ENCODE results near the gene TNS3. TPM values are rescaled to one million over a fixed set of nuclear protein-coding genes. Genes with fewer than 3 reads are reported as not detected.
A peak's percentile ranks its signal among the peaks of the same experiment; 100 is the strongest.

The TNS3 gene
- total and polyA plus RNA-seq, 2 of the 13 experiments (the other 11 are each of a cell fraction or from before 2014, with no cell fraction given), result 52.9 to 55.7 TPM

DNA sequence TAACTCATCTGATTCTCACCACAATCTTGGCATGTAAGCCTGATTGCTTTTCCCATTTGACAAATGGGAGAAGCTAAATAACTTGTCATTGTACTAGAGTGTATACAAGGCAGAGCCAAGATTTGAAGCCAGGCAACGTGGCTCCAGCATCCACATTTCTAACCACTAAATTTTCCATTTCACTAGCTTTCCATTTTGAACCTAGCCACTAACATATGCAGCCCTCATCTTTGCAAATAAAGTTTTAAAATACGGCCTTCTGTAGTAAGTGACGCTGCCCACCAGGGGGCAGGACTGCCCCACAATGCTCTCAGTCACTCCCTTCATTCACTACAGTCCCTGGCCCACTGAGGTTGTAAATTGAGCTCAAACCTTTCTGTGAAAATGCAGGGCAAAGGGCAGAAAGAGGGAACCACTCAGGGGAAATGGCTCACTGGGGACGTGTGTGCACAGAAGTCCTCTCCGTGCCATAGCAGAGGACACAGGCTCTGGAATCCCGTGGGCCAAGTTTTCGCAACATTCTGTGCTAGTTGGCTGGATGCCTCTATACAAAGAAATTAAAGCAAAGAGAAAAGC, 315.7 kb downstream of the TNS3 start (continued):
- no peak for TF ChIP-seq ZFP1 (CRISPR knock-in tag; IDR thresholded peaks at IDR 0.05)
- TF ChIP-seq SUZ12 (IDR thresholded peaks at IDR 0.05; ENCODE audit: low read depth, low read length), result no peak
- 0 out of 2 replicates have a peak, but pooled peaks have one; percentile 36 for TF ChIP-seq KDM2A (CRISPR knock-in tag; IDR thresholded peaks at IDR 0.05; ENCODE audit: borderline replicate concordance, low read depth)
- TF ChIP-seq, protein P1, sequence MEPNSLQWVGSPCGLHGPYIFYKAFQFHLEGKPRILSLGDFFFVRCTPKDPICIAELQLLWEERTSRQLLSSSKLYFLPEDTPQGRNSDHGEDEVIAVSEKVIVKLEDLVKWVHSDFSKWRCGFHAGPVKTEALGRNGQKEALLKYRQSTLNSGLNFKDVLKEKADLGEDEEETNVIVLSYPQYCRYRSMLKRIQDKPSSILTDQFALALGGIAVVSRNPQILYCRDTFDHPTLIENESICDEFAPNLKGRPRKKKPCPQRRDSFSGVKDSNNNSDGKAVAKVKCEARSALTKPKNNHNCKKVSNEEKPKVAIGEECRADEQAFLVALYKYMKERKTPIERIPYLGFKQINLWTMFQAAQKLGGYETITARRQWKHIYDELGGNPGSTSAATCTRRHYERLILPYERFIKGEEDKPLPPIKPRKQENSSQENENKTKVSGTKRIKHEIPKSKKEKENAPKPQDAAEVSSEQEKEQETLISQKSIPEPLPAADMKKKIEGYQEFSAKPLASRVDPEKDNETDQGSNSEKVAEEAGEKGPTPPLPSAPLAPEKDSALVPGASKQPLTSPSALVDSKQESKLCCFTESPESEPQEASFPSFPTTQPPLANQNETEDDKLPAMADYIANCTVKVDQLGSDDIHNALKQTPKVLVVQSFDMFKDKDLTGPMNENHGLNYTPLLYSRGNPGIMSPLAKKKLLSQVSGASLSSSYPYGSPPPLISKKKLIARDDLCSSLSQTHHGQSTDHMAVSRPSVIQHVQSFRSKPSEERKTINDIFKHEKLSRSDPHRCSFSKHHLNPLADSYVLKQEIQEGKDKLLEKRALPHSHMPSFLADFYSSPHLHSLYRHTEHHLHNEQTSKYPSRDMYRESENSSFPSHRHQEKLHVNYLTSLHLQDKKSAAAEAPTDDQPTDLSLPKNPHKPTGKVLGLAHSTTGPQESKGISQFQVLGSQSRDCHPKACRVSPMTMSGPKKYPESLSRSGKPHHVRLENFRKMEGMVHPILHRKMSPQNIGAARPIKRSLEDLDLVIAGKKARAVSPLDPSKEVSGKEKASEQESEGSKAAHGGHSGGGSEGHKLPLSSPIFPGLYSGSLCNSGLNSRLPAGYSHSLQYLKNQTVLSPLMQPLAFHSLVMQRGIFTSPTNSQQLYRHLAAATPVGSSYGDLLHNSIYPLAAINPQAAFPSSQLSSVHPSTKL (CRISPR knock-in tag; IDR thresholded peaks at IDR 0.05), result peak; percentile 37
- no peak for TF ChIP-seq RFXAP (CRISPR knock-in tag; IDR thresholded peaks at IDR 0.05; ENCODE audit: borderline replicate concordance)
- 0 out of 2 replicates have a peak, but pooled peaks have one; percentile 13 for TF ChIP-seq YEATS2 (CRISPR knock-in tag; IDR thresholded peaks at IDR 0.05; ENCODE audit: borderline replicate concordance)
- TF ChIP-seq, protein P2, sequence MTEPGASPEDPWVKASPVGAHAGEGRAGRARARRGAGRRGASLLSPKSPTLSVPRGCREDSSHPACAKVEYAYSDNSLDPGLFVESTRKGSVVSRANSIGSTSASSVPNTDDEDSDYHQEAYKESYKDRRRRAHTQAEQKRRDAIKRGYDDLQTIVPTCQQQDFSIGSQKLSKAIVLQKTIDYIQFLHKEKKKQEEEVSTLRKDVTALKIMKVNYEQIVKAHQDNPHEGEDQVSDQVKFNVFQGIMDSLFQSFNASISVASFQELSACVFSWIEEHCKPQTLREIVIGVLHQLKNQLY (CRISPR knock-in tag; IDR thresholded peaks at IDR 0.05), result no peak
- TF ChIP-seq, protein P3, sequence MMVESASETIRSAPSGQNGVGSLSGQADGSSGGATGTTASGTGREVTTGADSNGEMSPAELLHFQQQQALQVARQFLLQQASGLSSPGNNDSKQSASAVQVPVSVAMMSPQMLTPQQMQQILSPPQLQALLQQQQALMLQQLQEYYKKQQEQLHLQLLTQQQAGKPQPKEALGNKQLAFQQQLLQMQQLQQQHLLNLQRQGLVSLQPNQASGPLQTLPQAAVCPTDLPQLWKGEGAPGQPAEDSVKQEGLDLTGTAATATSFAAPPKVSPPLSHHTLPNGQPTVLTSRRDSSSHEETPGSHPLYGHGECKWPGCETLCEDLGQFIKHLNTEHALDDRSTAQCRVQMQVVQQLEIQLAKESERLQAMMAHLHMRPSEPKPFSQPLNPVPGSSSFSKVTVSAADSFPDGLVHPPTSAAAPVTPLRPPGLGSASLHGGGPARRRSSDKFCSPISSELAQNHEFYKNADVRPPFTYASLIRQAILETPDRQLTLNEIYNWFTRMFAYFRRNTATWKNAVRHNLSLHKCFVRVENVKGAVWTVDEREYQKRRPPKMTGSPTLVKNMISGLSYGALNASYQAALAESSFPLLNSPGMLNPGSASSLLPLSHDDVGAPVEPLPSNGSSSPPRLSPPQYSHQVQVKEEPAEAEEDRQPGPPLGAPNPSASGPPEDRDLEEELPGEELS (CRISPR knock-in tag; IDR thresholded peaks at IDR 0.05), result 0 out of 2 replicates have a peak, but pooled peaks have one; percentile 11
- TF ChIP-seq, protein P4, sequence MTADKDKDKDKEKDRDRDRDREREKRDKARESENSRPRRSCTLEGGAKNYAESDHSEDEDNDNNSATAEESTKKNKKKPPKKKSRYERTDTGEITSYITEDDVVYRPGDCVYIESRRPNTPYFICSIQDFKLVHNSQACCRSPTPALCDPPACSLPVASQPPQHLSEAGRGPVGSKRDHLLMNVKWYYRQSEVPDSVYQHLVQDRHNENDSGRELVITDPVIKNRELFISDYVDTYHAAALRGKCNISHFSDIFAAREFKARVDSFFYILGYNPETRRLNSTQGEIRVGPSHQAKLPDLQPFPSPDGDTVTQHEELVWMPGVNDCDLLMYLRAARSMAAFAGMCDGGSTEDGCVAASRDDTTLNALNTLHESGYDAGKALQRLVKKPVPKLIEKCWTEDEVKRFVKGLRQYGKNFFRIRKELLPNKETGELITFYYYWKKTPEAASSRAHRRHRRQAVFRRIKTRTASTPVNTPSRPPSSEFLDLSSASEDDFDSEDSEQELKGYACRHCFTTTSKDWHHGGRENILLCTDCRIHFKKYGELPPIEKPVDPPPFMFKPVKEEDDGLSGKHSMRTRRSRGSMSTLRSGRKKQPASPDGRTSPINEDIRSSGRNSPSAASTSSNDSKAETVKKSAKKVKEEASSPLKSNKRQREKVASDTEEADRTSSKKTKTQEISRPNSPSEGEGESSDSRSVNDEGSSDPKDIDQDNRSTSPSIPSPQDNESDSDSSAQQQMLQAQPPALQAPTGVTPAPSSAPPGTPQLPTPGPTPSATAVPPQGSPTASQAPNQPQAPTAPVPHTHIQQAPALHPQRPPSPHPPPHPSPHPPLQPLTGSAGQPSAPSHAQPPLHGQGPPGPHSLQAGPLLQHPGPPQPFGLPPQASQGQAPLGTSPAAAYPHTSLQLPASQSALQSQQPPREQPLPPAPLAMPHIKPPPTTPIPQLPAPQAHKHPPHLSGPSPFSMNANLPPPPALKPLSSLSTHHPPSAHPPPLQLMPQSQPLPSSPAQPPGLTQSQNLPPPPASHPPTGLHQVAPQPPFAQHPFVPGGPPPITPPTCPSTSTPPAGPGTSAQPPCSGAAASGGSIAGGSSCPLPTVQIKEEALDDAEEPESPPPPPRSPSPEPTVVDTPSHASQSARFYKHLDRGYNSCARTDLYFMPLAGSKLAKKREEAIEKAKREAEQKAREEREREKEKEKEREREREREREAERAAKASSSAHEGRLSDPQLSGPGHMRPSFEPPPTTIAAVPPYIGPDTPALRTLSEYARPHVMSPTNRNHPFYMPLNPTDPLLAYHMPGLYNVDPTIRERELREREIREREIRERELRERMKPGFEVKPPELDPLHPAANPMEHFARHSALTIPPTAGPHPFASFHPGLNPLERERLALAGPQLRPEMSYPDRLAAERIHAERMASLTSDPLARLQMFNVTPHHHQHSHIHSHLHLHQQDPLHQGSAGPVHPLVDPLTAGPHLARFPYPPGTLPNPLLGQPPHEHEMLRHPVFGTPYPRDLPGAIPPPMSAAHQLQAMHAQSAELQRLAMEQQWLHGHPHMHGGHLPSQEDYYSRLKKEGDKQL (CRISPR knock-in tag; IDR thresholded peaks at IDR 0.05; ENCODE audit: low read depth), result no peak
- TF ChIP-seq CCDC6 (CRISPR knock-in tag; IDR thresholded peaks at IDR 0.05), result peak; percentile 57; the same call in 1 of the 2 replicates
- TF ChIP-seq, protein P5, sequence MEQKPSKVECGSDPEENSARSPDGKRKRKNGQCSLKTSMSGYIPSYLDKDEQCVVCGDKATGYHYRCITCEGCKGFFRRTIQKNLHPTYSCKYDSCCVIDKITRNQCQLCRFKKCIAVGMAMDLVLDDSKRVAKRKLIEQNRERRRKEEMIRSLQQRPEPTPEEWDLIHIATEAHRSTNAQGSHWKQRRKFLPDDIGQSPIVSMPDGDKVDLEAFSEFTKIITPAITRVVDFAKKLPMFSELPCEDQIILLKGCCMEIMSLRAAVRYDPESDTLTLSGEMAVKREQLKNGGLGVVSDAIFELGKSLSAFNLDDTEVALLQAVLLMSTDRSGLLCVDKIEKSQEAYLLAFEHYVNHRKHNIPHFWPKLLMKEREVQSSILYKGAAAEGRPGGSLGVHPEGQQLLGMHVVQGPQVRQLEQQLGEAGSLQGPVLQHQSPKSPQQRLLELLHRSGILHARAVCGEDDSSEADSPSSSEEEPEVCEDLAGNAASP (CRISPR knock-in tag; IDR thresholded peaks at IDR 0.05; ENCODE audit: borderline replicate concordance), result peak; percentile 40; the same call in 1 of the 2 replicates
- 0 out of 2 replicates have a peak, but pooled peaks have one; percentile 26 for TF ChIP-seq NFKBIZ (CRISPR knock-in tag; IDR thresholded peaks at IDR 0.05)
- TF ChIP-seq, protein P6, sequence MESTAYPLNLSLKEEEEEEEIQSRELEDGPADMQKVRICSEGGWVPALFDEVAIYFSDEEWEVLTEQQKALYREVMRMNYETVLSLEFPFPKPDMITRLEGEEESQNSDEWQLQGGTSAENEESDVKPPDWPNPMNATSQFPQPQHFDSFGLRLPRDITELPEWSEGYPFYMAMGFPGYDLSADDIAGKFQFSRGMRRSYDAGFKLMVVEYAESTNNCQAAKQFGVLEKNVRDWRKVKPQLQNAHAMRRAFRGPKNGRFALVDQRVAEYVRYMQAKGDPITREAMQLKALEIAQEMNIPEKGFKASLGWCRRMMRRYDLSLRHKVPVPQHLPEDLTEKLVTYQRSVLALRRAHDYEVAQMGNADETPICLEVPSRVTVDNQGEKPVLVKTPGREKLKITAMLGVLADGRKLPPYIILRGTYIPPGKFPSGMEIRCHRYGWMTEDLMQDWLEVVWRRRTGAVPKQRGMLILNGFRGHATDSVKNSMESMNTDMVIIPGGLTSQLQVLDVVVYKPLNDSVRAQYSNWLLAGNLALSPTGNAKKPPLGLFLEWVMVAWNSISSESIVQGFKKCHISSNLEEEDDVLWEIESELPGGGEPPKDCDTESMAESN (CRISPR knock-in tag; conservative IDR thresholded peaks at IDR 0.05), result no peak; the same call in 1 of the 2 replicates

Measured in HepG2 (cell line).